ENCODE results near the gene SHISA6.

Gene SHISA6

GRCh38 chr17:11467639-11468038 lies 226.6 kb downstream of the SHISA6 start:
- no peak for DNase-seq

- DNase-seq: no peak
Measured at GRCh38 chr17:11485336-11486100, 244.5 kb downstream of the SHISA6 start.

- DNase-seq: no peak
Measured at GRCh38 chr17:11486101-11486867, 245.3 kb downstream of the SHISA6 start.

GRCh38 chr17:11486868-11487310 lies 245.9 kb downstream of the SHISA6 start:
- no peak for DNase-seq

- no peak for DNase-seq
Measured at GRCh38 chr17:11487469-11487868, 246.5 kb downstream of the SHISA6 start.

- DNase-seq: no peak
Measured at GRCh38 chr17:11488407-11488806, 247.4 kb downstream of the SHISA6 start.

GRCh38 chr17:11490171-11490755 lies 249.2 kb downstream of the SHISA6 start:
- DNase-seq: no peak

- no peak for DNase-seq
Measured at GRCh38 chr17:11492511-11492910, 251.5 kb downstream of the SHISA6 start.

GRCh38 chr17:11493936-11494335 lies 252.9 kb downstream of the SHISA6 start:
- no peak for DNase-seq

- no peak for DNase-seq
Measured at GRCh38 chr17:11495613-11496012, 254.6 kb downstream of the SHISA6 start.

GRCh38 chr17:11499881-11500280 lies 258.9 kb downstream of the SHISA6 start:
- no peak for DNase-seq

GRCh38 chr17:11503308-11504035 lies 262.5 kb downstream of the SHISA6 start:
- no peak for DNase-seq

GRCh38 chr17:11506635-11507034 lies 265.6 kb downstream of the SHISA6 start:
- DNase-seq: no peak

- no peak for DNase-seq
Measured at GRCh38 chr17:11511696-11512095, 270.7 kb downstream of the SHISA6 start.

- DNase-seq: no peak
Measured at GRCh38 chr17:11514565-11514964, 273.6 kb downstream of the SHISA6 start.

- DNase-seq: no peak
Measured at GRCh38 chr17:11514981-11515680, 274.1 kb downstream of the SHISA6 start.

- DNase-seq: no peak
Measured at GRCh38 chr17:11515901-11516300, 274.9 kb downstream of the SHISA6 start.

- no peak for DNase-seq
Measured at GRCh38 chr17:11535231-11535630, 294.2 kb downstream of the SHISA6 start.

- no peak for DNase-seq
Measured at GRCh38 chr17:11538366-11538765, 297.4 kb downstream of the SHISA6 start.

- DNase-seq: no peak
Measured at GRCh38 chr17:11539637-11540036, 298.6 kb downstream of the SHISA6 start.

GRCh38 chr17:11545002-11545401 lies 304.0 kb downstream of the SHISA6 start:
- DNase-seq: no peak

GRCh38 chr17:11545696-11546095 lies 304.7 kb downstream of the SHISA6 start:
- no peak for DNase-seq

GRCh38 chr17:11547853-11548252 lies 306.8 kb downstream of the SHISA6 start:
- no peak for DNase-seq
